K562 (cell line): ENCODE data around the gene WT1. TPM values are rescaled to one million over a fixed set of nuclear protein-coding genes. Genes with fewer than 3 reads are reported as not detected.
A peak's percentile ranks its signal among the peaks of the same experiment; 100 is the strongest.

Experiments
- ATAC-seq: fragments of 200-7000 bp; cut with Tn5 transposase; 3 replicates; pipeline ENCODE4 v1.9.1; 2020; ENCODE audit warnings: moderate library complexity
- BruUV-seq: library from RNA; stranded (reverse); fragments of 400-500 nt; replicated peaks from 2 replicates; lab custom pipeline; 2021; lab: Mats Ljungman, UMichigan
- CTCF ChIA-PET: fragments of 300-600 bp; formaldehyde crosslinking; extraction: SDS; loops from one replicate; lab custom pipeline; 2021; ENCODE audit warnings: low intra/inter-chr PET ratio; lab: Yijun Ruan, JAX
- POLR2A ChIA-PET: fragments of 300-600, 350-650 bp; sonication (Branson Sonifier 250); formaldehyde crosslinking; extraction: SDS; loops from one replicate; lab custom pipeline; 2021; ENCODE audit warnings: antibody characterized with exemption, inconsistent platforms; lab: Yijun Ruan, JAX
- DNase-seq, 4 experiments: peaks; one replicate each; pipeline versions ENCODE4 v3.0.0 to v3.0.0-alpha.2; 2011 to 2018; ENCODE audit warnings: low spot score in 3 of 4, mixed read lengths in 3 of 4; ENCODE audit errors: extremely low read depth in 1 of 4
- FAIRE-seq: peaks from 2 replicates; lab custom pipeline; 2011; peaks lifted over from hg19 to GRCh38; lab: Jason Lieb, UNC
- H2AFZ ChIP-seq: 2 replicates; pipeline ENCODE4 v1.6.0; 2011; ENCODE audit warnings: low read depth, low read length, control low read depth, inconsistent platforms
- H3K27ac ChIP-seq: fragments of 200-600 bp; 3 replicates; pipeline ENCODE4 v1.8.0; 2011; ENCODE audit warnings: low read depth, mild to moderate bottlenecking, control low read depth, inconsistent platforms, low read length, moderate library complexity, mixed read lengths; ENCODE audit errors: extremely low read depth
- H3K27me3 ChIP-seq, 2 experiments: fragments of 300-600 bp in 1 of 2; 2 replicates in 1 of 2; 3 replicates in 1 of 2; pipeline versions ENCODE4 v1.6.0 to v1.8.0; 2011; ENCODE audit warnings: inconsistent platforms in 2 of 2, low read length in 2 of 2, mild to moderate bottlenecking in 1 of 2, mixed read lengths in 1 of 2, moderate library complexity in 1 of 2; ENCODE audit not compliant: control insufficient read depth in 2 of 2, insufficient read depth in 2 of 2
- H3K36me3 ChIP-seq: fragments of 300-600 bp; 3 replicates; pipeline ENCODE4 v1.8.0; 2011; ENCODE audit warnings: mild to moderate bottlenecking, low read length, inconsistent platforms; ENCODE audit not compliant: control insufficient read depth, insufficient read depth
- H3K4me1 ChIP-seq, 2 experiments: fragments of 200-600 bp in 1 of 2; replicated peaks in 1 of 2; 2 replicates in 1 of 2; 3 replicates in 1 of 2; pipeline versions ENCODE4 v1.5.1 to v1.8.0; 2011; ENCODE audit warnings: inconsistent platforms in 2 of 2, low read length in 2 of 2, mild to moderate bottlenecking in 1 of 2, mixed read lengths in 1 of 2, moderate library complexity in 1 of 2; ENCODE audit not compliant: control insufficient read depth in 2 of 2, insufficient read depth in 2 of 2
- H3K4me2 ChIP-seq: 2 replicates; pipeline ENCODE4 v1.6.1; 2011; ENCODE audit warnings: low read length, control low read depth, inconsistent platforms, mixed read lengths; ENCODE audit not compliant: insufficient read depth
- H3K4me3 ChIP-seq: fragments of 200-600 bp; sonication (generic), shearing (Covaris generic); 2 replicates; pipeline ENCODE4 v1.5.1; 2016; ENCODE audit warnings: control low read depth, inconsistent platforms
- H3K79me2 ChIP-seq: fragments of 200-600 bp; 3 replicates; pipeline ENCODE4 v1.8.0; 2011; ENCODE audit warnings: low read length, inconsistent platforms; ENCODE audit not compliant: control insufficient read depth, insufficient read depth
- H3K9ac ChIP-seq, 2 experiments: 2 replicates each; pipeline versions ENCODE4 v1.6.0 to v1.6.1; 2011; ENCODE audit warnings: low read depth in 2 of 2, low read length in 2 of 2, control low read depth in 1 of 2, inconsistent platforms in 1 of 2, mild to moderate bottlenecking in 1 of 2, mixed read lengths in 1 of 2; ENCODE audit not compliant: insufficient read depth in 1 of 2
- H3K9me1 ChIP-seq: one replicate; pipeline ENCODE4 v1.6.0; 2011; ENCODE audit warnings: inconsistent platforms, mild to moderate bottlenecking, low read length, moderate library complexity; ENCODE audit not compliant: control insufficient read depth, insufficient read depth
- H3K9me3 ChIP-seq: replicated peaks from 2 replicates; pipeline ENCODE4 v1.5.1; 2011; ENCODE audit warnings: low read depth, low read length, inconsistent platforms; ENCODE audit not compliant: control insufficient read depth, insufficient read depth
- H4K20me1 ChIP-seq: replicated peaks from 2 replicates; pipeline ENCODE4 v1.6.1; 2011; ENCODE audit warnings: low read length, inconsistent platforms, mixed read lengths; ENCODE audit not compliant: control insufficient read depth, insufficient read depth
- EHMT2 ChIP-seq: fragments of 450-650 bp; IDR thresholded peaks from 2 replicates; pipeline ENCODE4 v1.6.1; 2018; ENCODE audit warnings: antibody characterized with exemption
- MED1 ChIP-seq: sonication (generic); formaldehyde crosslinking; IDR thresholded peaks from 2 replicates; pipeline ENCODE4 v1.8.1; 2023; ENCODE audit warnings: missing genetic modification reagents, borderline replicate concordance
- MEIS2 ChIP-seq: fragments of 450-650 bp; IDR thresholded peaks from 2 replicates; pipeline ENCODE4 v1.6.1; 2014; ENCODE audit warnings: mild to moderate bottlenecking; ENCODE audit not compliant: partially characterized antibody
- NELFE ChIP-seq: IDR thresholded peaks from 2 replicates; pipeline ENCODE4 v1.6.1; 2011; ENCODE audit warnings: mild to moderate bottlenecking; ENCODE audit not compliant: insufficient read depth, insufficient read length
- NEUROD1 ChIP-seq: fragments of 150-350 bp; IDR thresholded peaks from 2 replicates; pipeline ENCODE4 v1.6.1; 2014; ENCODE audit warnings: borderline replicate concordance, low read length, low read depth; ENCODE audit not compliant: partially characterized antibody
- SIN3A ChIP-seq, 2 experiments: fragments of 150-350 bp in 1 of 2; IDR thresholded peaks; 2 replicates each; pipeline ENCODE4 v1.6.1; 2011 to 2016; ENCODE audit warnings: borderline replicate concordance in 2 of 2, low read depth in 2 of 2, low read length in 2 of 2, mild to moderate bottlenecking in 2 of 2, moderate library complexity in 2 of 2; ENCODE audit not compliant: control insufficient read depth in 1 of 2
- WGBS: fragments of 100-300 bp; shearing (Covaris generic); methylation state at CpG from one replicate; pipeline ENCODE4 v1.1.6; 2016; ENCODE audit warnings: low coverage, mixed read lengths; ENCODE audit not compliant: insufficient coverage; ENCODE audit errors: missing lambda C conversion rate; 5-methylcytosine and 5-hydroxymethylcytosine counted together
- in situ Hi-C: fragments of 300-500 bp; cut with MboI; formaldehyde crosslinking; loops from 4 replicates; pipeline ENCODE4 v1.15.0; 2018; ENCODE audit warnings: inconsistent platforms, mixed read lengths
- intact Hi-C: fragments of 100-400 bp; cut with micrococcal nuclease; formaldehyde crosslinking; loops from 2 replicates; pipeline ENCODE4 v1.14.2; 2022
- polyA plus RNA-seq, 8 experiments: library from polyadenylated mRNA; depleted of rRNA in 4 of 8; stranded (reverse) in 5 of 8; unstranded in 3 of 8; fragments of >200 nt; fragmentation: Nextera tagmentation in 2 of 8; fragmentation: Illumina TruSeq in 1 of 8; extraction: Ambion mirVana in 2 of 8; extraction: Trizol in 1 of 8; gene quantifications; 2 replicates each; pipeline versions ENCODE4 v1.2.1 to v1.2.3, GENCODE V29; 2011 to 2014; ENCODE audit warnings: inconsistent platforms in 1 of 8, missing spikeins in 1 of 8
- total RNA-seq, 7 experiments: library from RNA; depleted of rRNA in 6 of 7; stranded (reverse); fragments of >200 nt in 6 of 7; fragmentation: Illumina TruSeq in 2 of 7; extraction: Trizol in 2 of 7; gene quantifications; 2 replicates each; pipeline versions ENCODE4 v1.2.1 to v1.2.3, GENCODE V29; 2011 to 2021; ENCODE audit warnings: low replicate concordance in 1 of 7
- TF ChIP-seq, protein P1 (sequence below): IDR thresholded peaks from 2 replicates; pipeline ENCODE4 v1.6.1; 2014; ENCODE audit warnings: antibody characterized with exemption
- TF ChIP-seq, protein P2 (sequence below): fragments of 450-650 bp; IDR thresholded peaks from 2 replicates; pipeline ENCODE4 v1.6.1; 2016

The WT1 gene
- total and polyA plus RNA-seq, 9 of the 15 experiments (the other 6 are each of a cell fraction or from before 2014, with no cell fraction given) = 7.1 to 33.8 (median 19.4) TPM

DNA sequence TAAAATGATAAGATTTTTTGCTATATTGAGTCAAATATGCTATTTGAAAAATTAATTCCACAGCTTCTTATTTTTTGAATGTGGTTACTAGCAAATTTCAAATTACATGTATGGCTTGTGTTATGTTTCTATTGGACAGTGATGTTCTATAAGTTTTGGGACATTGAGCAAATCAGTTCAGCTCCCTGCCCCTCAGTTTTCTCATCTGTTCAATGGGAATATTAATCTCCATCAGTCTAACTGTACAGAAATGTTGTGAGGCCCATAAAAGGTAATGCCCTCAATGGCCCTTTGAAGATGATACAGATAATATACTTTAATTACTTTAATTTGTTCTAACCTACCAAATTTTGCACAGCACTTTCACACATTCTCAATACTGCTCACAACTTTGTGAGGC is 15.2 kb downstream of the WT1 start (continued):
- no peak for TF ChIP-seq MED1 (CRISPR knock-in tag)
- no peak for TF ChIP-seq SIN3A (IDR thresholded peaks at IDR 0.05; ENCODE audit: borderline replicate concordance in 2 of 2, control insufficient read depth in 1 of 2, low read depth in 2 of 2, low read length in 2 of 2)
- no peak for TF ChIP-seq NEUROD1
- no peak for TF ChIP-seq NELFE
- TF ChIP-seq EHMT2 = no peak

DNA sequence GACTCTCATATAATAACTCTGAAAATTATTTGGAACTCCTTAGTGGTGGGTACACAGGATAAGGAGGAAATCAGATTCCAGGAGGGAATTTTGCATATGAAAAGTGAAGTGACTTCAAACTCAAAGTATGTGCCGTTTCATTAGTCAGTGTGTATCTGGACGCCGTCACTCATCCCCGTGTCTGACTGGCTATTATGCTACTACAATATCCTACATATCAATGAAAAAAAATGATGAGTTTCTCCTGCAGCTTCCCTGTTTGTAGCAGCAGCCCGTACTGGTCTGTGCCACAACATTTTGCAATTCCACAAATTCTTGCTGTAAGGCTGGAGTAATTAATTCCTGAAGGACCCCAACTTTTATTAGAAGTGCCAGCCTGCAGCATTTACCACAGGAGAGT is 16.5 kb downstream of the WT1 start:
- in situ Hi-C loops (no loop called here), intact Hi-C loops (no loop called here)
- Histone ChIP-seq H3K4me1 (peaks cover 21 to 40% of the 10 kb centered on the region in 2 experiments), H3K27ac (no peak overlapping the region), H3K4me2 (no peak overlapping the region), H3K79me2 (peaks cover 51% of the 10 kb centered on the region), H3K27me3 (no peaks in the 10 kb centered on the region), H3K4me3 (no peak overlapping the region), H2AFZ (no peak overlapping the region), H3K9me1 (no peaks in the 10 kb centered on the region), H4K20me1 (no peaks in the 10 kb centered on the region), H3K9me3 (no peaks in the 10 kb centered on the region), H3K36me3 (peaks cover 75% of the 10 kb centered on the region), H3K9ac (no peak overlapping the region)
- 79% methylated on average over 5 of the region's 5 CpGs for WGBS
- POLR2A ChIA-PET = interaction anchor here (0.9 kb wide), 1 partner anchor 39 kb away, joined by 4 read pairs; no protein-coding TSS in a partner anchor
- FAIRE-seq (no peak), DNase-seq (no peak), ATAC-seq (no peak)
- CTCF ChIA-PET = no interaction called here
- peak; percentile 8 for TF ChIP-seq MEIS2
- TF ChIP-seq, protein P1, sequence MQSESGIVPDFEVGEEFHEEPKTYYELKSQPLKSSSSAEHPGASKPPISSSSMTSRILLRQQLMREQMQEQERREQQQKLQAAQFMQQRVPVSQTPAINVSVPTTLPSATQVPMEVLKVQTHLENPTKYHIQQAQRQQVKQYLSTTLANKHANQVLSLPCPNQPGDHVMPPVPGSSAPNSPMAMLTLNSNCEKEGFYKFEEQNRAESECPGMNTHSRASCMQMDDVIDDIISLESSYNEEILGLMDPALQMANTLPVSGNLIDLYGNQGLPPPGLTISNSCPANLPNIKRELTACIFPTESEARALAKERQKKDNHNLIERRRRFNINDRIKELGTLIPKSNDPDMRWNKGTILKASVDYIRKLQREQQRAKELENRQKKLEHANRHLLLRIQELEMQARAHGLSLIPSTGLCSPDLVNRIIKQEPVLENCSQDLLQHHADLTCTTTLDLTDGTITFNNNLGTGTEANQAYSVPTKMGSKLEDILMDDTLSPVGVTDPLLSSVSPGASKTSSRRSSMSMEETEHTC = no peak
- TF ChIP-seq, protein P2, sequence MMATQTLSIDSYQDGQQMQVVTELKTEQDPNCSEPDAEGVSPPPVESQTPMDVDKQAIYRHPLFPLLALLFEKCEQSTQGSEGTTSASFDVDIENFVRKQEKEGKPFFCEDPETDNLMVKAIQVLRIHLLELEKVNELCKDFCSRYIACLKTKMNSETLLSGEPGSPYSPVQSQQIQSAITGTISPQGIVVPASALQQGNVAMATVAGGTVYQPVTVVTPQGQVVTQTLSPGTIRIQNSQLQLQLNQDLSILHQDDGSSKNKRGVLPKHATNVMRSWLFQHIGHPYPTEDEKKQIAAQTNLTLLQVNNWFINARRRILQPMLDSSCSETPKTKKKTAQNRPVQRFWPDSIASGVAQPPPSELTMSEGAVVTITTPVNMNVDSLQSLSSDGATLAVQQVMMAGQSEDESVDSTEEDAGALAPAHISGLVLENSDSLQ = 0 out of 2 replicates have a peak, but pooled peaks have one; percentile 5
- no TSS peak for BruUV-seq
